Measurements from ENCODE around the gene DUS3L. TPM values are rescaled to one million over a fixed set of nuclear protein-coding genes. Genes with fewer than 3 reads are reported as not detected.

DUS3L gene
- total RNA-seq, 1 experiment from 2014 or later, result 39.6 TPM

DNA sequence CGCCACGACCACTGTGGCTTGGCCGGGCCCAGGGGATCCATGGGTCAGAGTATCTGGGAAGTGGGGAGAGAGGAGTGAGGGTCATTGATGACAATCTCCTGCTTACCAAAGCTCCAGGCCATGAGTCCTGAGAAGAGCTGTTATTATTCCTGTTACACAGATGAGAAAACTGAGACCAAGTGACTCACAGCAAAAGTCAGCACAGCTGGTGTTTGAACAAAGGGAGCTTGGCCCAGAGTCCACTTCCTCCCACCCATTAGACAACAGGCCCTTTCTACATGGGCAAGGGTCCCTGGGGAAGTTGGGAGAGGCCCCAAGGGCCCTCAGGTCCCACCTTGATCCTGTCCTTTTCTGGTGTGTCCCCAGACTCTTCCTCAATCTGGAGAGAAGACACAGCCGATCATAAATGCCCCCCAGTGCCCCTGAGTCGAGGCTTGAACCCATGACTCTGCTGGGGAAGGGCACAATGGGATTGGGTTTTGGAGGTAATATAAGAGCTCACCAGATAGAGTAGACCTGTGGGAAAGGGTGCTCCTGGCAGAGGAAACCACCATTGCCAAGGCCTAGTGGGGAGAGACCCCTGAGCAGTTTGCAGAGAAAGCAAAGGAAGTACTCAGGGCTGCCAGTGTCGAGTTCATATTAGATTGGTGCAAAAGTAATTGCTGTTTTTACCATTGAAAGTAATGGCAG is 41.7 kb upstream of the DUS3L start:
- POLR2A ChIA-PET, result no interaction called here

DNA sequence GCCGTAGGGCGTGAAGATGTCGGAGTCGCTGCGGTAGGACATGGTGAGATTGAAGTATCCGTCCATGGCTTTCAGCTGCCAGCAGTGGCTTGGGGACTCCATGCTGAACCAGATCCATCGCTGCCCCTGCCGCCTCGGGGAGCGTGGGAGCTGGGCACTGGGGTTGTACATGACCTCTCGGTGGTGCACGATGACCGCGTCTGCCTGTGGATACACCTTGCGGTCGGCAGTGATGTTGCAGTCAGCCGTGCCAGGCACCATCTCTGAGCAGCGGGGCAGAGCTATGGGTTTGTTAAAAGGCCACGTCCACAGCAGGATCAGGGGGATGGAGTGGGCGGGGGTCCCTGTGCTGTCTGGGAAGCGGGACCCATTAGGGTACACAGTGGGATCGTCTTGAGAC is 41.1 kb upstream of the DUS3L start:
- intact Hi-C loops (cut with micrococcal nuclease; ENCODE audit: unreplicated experiment), result no loop called here
- no peaks in the 10 kb centered on the region for H3K27me3 ChIP-seq (ENCODE audit: control insufficient read depth, insufficient read depth, low read length)
- in situ Hi-C loops (cut with HindIII; ENCODE audit: low pct_unique_long_range_greater_than_20kb, low sequenced_read_pairs), result no loop called here
- ChIA-PET CTCF (no interaction called here), POLR2A (no interaction called here)
- H3K9me3 ChIP-seq (ENCODE audit: control insufficient read depth, insufficient read depth, low read depth, low read length), result no peaks in the 10 kb centered on the region
- TF ChIP-seq, protein P1, sequence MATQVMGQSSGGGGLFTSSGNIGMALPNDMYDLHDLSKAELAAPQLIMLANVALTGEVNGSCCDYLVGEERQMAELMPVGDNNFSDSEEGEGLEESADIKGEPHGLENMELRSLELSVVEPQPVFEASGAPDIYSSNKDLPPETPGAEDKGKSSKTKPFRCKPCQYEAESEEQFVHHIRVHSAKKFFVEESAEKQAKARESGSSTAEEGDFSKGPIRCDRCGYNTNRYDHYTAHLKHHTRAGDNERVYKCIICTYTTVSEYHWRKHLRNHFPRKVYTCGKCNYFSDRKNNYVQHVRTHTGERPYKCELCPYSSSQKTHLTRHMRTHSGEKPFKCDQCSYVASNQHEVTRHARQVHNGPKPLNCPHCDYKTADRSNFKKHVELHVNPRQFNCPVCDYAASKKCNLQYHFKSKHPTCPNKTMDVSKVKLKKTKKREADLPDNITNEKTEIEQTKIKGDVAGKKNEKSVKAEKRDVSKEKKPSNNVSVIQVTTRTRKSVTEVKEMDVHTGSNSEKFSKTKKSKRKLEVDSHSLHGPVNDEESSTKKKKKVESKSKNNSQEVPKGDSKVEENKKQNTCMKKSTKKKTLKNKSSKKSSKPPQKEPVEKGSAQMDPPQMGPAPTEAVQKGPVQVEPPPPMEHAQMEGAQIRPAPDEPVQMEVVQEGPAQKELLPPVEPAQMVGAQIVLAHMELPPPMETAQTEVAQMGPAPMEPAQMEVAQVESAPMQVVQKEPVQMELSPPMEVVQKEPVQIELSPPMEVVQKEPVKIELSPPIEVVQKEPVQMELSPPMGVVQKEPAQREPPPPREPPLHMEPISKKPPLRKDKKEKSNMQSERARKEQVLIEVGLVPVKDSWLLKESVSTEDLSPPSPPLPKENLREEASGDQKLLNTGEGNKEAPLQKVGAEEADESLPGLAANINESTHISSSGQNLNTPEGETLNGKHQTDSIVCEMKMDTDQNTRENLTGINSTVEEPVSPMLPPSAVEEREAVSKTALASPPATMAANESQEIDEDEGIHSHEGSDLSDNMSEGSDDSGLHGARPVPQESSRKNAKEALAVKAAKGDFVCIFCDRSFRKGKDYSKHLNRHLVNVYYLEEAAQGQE (IDR thresholded peaks at IDR 0.05; ENCODE audit: insufficient read depth in 1 of 2, low read depth in 2 of 2, low read length in 1 of 2), result no peak
- TF ChIP-seq POLR2AphosphoS5 (IDR thresholded peaks at IDR 0.05; ENCODE audit: low read depth, low read length) (no peak), SIN3A (IDR thresholded peaks at IDR 0.05; ENCODE audit: borderline replicate concordance, insufficient read depth, low read depth, low read length) (no peak), TCF7L2 (IDR thresholded peaks at IDR 0.05; ENCODE audit: low read depth, low read length) (no peak)
- TF ChIP-seq, protein P2, sequence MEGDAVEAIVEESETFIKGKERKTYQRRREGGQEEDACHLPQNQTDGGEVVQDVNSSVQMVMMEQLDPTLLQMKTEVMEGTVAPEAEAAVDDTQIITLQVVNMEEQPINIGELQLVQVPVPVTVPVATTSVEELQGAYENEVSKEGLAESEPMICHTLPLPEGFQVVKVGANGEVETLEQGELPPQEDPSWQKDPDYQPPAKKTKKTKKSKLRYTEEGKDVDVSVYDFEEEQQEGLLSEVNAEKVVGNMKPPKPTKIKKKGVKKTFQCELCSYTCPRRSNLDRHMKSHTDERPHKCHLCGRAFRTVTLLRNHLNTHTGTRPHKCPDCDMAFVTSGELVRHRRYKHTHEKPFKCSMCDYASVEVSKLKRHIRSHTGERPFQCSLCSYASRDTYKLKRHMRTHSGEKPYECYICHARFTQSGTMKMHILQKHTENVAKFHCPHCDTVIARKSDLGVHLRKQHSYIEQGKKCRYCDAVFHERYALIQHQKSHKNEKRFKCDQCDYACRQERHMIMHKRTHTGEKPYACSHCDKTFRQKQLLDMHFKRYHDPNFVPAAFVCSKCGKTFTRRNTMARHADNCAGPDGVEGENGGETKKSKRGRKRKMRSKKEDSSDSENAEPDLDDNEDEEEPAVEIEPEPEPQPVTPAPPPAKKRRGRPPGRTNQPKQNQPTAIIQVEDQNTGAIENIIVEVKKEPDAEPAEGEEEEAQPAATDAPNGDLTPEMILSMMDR (IDR thresholded peaks at IDR 0.05), result no peak
- no peaks in the 10 kb centered on the region for H3K36me3 ChIP-seq (ENCODE audit: control insufficient read depth, insufficient read depth, low read length)
- H3K4me1 ChIP-seq (ENCODE audit: control insufficient read depth, insufficient read depth, low read length), result peaks cover 1% of the 10 kb centered on the region; the same call in 1 of the 2 replicates
- ATAC-seq, result no peak
- H3K4me3 ChIP-seq (ENCODE audit: low read depth in 2 of 2, low read length in 2 of 2), result no peak overlapping the region
- DNase-seq (ENCODE audit: low read depth, low spot score), result no peak
- no TSS peak for BruUV-seq (replicated peaks)
- H3K27ac ChIP-seq (ENCODE audit: low read length), result no peak overlapping the region

More for the DNA sequence above, 41.7 kb upstream of the DUS3L start:
- DNase-seq (ENCODE audit: low read depth, low spot score), result no peak
- intact Hi-C loops (cut with micrococcal nuclease; ENCODE audit: unreplicated experiment), result no loop called here
- CTCF ChIA-PET, result no interaction called here
- no peaks in the 10 kb centered on the region for H3K36me3 ChIP-seq (ENCODE audit: control insufficient read depth, insufficient read depth, low read length)
- H3K4me3 ChIP-seq (ENCODE audit: low read depth in 2 of 2, low read length in 2 of 2), result no peak overlapping the region
- no peak overlapping the region for H3K27ac ChIP-seq (ENCODE audit: low read length)
- no peak for ATAC-seq
- no peak for TF ChIP-seq POLR2AphosphoS5 (IDR thresholded peaks at IDR 0.05; ENCODE audit: low read depth, low read length)
- TF ChIP-seq, protein P2 (IDR thresholded peaks at IDR 0.05), result no peak
- in situ Hi-C loops (cut with HindIII; ENCODE audit: low pct_unique_long_range_greater_than_20kb, low sequenced_read_pairs), result no loop called here
- no peaks in the 10 kb centered on the region for H3K4me1 ChIP-seq (ENCODE audit: control insufficient read depth, insufficient read depth, low read length)
- no TSS peak for BruUV-seq (replicated peaks)
- no peaks in the 10 kb centered on the region for H3K27me3 ChIP-seq (ENCODE audit: control insufficient read depth, insufficient read depth, low read length)
- no peaks in the 10 kb centered on the region for H3K9me3 ChIP-seq (ENCODE audit: control insufficient read depth, insufficient read depth, low read depth, low read length)

Data from Panc1 (cell line).